ENCODE data around the gene TBC1D22A. TPM values are rescaled to one million over a fixed set of nuclear protein-coding genes. Genes with fewer than 3 reads are reported as not detected.

Gene TBC1D22A
- total RNA-seq, 1 experiment from 2014 or later = 20.9 TPM

GRCh38 chr22:47067911-47068625 is 305.6 kb downstream of the TBC1D22A start:
- DNase-seq (ENCODE audit: low read depth, low spot score) (no peak), ATAC-seq (no peak)
- Histone ChIP-seq H3K9ac (ENCODE audit: low read length) (no peak overlapping the region), H3K9me3 (ENCODE audit: control insufficient read depth in 1 of 2, insufficient read depth in 1 of 2, low read depth in 1 of 2, low read length in 2 of 2) (no peaks in the 10 kb centered on the region), H3K4me1 (ENCODE audit: control insufficient read depth in 1 of 2, insufficient read depth in 2 of 2, low read length in 2 of 2) (no peaks in the 10 kb centered on the region), H3K4me2 (ENCODE audit: low read length) (no peak overlapping the region), H3K27me3 (ENCODE audit: insufficient read depth, low read length) (no peaks in the 10 kb centered on the region), H3K27ac (ENCODE audit: low read depth, low read length) (no peak overlapping the region), H2AFZ (ENCODE audit: low read depth, low read length, poor library complexity, severe bottlenecking) (no peak overlapping the region), H3K36me3 (ENCODE audit: control insufficient read depth in 1 of 2, insufficient read depth in 2 of 2, low read length in 2 of 2) (no peaks in the 10 kb centered on the region), H3K9me2 (ENCODE audit: insufficient read depth) (no peaks in the 10 kb centered on the region), H3K4me3 (replicated peaks in 1 of 2; ENCODE audit: low read depth in 1 of 2, low read length in 2 of 2) (no peak overlapping the region), H3K79me2 (ENCODE audit: insufficient read depth, low read length) (no peaks in the 10 kb centered on the region), H4K20me1 (ENCODE audit: insufficient read depth) (no peaks in the 10 kb centered on the region)
- CTCF ChIA-PET = no interaction called here
- no TSS peak for BruUV-seq (replicated peaks)
- intact Hi-C loops (cut with micrococcal nuclease) = no loop called here
- RAD21 ChIA-PET (ENCODE audit: low non-redundant PET in 1 of 2, low total read pairs in 2 of 2, uncharacterized antibody in 2 of 2, unreplicated experiment in 2 of 2) = no interaction called here
- no peak for TF ChIP-seq SIN3A (IDR thresholded peaks at IDR 0.05; ENCODE audit: low read depth)
- TF ChIP-seq YY1 (IDR thresholded peaks at IDR 0.05; ENCODE audit: extremely low read depth, insufficient replicate concordance, low read depth, low read length) = no peak
- TF ChIP-seq CEBPB (IDR thresholded peaks at IDR 0.05; ENCODE audit: low read depth) = no peak
- no peak for TF ChIP-seq REST (IDR thresholded peaks at IDR 0.05; ENCODE audit: low read depth)
- no peak for TF ChIP-seq CTCF (IDR thresholded peaks at IDR 0.05 in 2 of 3, conservative IDR thresholded peaks at IDR 0.05 in 1 of 3; ENCODE audit: borderline replicate concordance in 1 of 3, insufficient read depth in 1 of 3, low read depth in 2 of 3, low read length in 2 of 3)
- TF ChIP-seq POLR2AphosphoS5 (IDR thresholded peaks at IDR 0.05; ENCODE audit: low read depth, low read length) = no peak
- TF ChIP-seq ELF1 (IDR thresholded peaks at IDR 0.05; ENCODE audit: borderline replicate concordance, low read depth) = no peak
- POLR2A ChIA-PET = no interaction called here
